IPS-20b (cell line): ENCODE measurements around the gene PRRT1.
A peak's percentile ranks its signal among the peaks of the same experiment; 100 is the strongest.
"Not testable (repeated sequence)": the region's sequence is repeated elsewhere in the genome, so short reads cannot be mapped to it uniquely, and the experiment has no call there.

Experiments
- H3K27ac ChIP-seq: one replicate; pipeline ENCODE4 v1.5.1; 2013; ENCODE audit warnings: low read length
- H3K27me3 ChIP-seq: 2 replicates; pipeline ENCODE4 v1.6.1; 2013; ENCODE audit warnings: mild to moderate bottlenecking, low read length, inconsistent platforms; ENCODE audit not compliant: insufficient read depth
- H3K36me3 ChIP-seq: 2 replicates; pipeline ENCODE4 v1.6.1; 2013; ENCODE audit warnings: low read depth, mild to moderate bottlenecking, inconsistent platforms, low read length, moderate library complexity; ENCODE audit not compliant: insufficient read depth
- H3K4me1 ChIP-seq: 2 replicates; pipeline ENCODE4 v1.6.1; 2013; ENCODE audit warnings: mild to moderate bottlenecking, control low read depth, inconsistent platforms, low read length, moderate library complexity; ENCODE audit not compliant: insufficient read depth
- H3K4me3 ChIP-seq: 2 replicates; pipeline ENCODE4 v1.5.1; 2013; ENCODE audit warnings: mild to moderate bottlenecking, low read length, inconsistent platforms
- H3K9ac ChIP-seq: 2 replicates; pipeline ENCODE4 v1.6.1; 2013; ENCODE audit warnings: low read depth, mild to moderate bottlenecking, inconsistent platforms, low read length, moderate library complexity
- H3K9me3 ChIP-seq: 2 replicates; pipeline ENCODE4 v1.6.1; 2013; ENCODE audit warnings: mild to moderate bottlenecking, low read depth, low read length, inconsistent platforms; ENCODE audit not compliant: insufficient read depth

PRRT1 gene

DNA sequence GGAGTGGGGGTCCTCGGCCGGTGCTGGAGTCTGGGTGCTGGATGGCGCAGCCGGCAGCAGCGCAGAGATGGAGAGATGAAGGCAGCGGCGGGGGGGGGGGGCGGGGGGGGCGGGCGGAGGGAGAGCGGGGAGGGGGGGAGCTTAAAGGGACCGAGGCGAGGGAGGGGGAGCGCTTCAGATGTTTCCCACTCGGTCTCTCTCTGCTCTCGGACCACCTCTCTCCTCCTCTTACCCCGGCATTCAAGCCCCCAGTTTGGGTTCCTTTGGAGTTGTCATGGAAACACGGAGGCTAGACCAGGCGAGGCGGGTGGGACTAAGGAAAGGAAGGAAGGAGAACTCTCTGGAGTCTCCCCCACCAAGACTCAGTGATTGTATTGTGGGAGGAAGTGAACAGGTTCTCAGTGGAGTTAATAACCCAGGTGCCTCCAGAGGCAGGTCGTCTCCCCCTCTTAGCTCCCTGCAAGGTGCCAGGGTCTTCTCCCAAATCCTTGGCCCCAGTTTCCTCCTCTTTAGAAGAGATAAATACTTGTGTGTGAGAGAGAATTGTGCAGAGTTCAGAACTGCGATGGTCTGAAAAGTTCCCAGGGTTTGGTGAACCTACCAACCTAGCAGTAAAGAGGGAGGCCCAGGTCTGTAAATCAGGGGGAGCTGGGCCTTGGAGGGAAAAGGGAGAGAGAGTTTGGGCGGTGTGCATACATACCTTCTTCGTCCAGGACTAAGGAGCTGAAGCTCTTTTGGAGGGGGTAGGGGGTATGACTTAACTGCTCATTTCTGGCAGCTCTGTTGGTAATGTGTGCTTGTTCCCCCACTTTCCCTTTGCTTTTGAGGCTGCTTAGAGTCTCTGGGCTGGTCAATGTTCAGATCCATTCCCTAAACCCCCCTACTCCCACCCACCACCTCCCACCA is at the start of gene PRRT1:
Gene PRRT1, minus strand, starts transcription at position 77 of the 906 bp plus-strand sequence. CDS start 112 bp downstream, outside the sequence.
- H3K36me3 ChIP-seq: peaks cover 14% of the 10 kb centered on the region
- H3K27me3 ChIP-seq: peaks cover 35% of the 10 kb centered on the region
- peak within 1 kb of the TSS; percentile 92; the same call in 1 of the 2 replicates for H3K9ac ChIP-seq
- peaks cover 18% of the 10 kb centered on the region for H3K4me1 ChIP-seq
- H3K9me3 ChIP-seq: no peaks in the 10 kb centered on the region
- no peak within 1 kb of the TSS for H3K27ac ChIP-seq
- H3K4me3 ChIP-seq: peak within 1 kb of the TSS; percentile 94

DNA sequence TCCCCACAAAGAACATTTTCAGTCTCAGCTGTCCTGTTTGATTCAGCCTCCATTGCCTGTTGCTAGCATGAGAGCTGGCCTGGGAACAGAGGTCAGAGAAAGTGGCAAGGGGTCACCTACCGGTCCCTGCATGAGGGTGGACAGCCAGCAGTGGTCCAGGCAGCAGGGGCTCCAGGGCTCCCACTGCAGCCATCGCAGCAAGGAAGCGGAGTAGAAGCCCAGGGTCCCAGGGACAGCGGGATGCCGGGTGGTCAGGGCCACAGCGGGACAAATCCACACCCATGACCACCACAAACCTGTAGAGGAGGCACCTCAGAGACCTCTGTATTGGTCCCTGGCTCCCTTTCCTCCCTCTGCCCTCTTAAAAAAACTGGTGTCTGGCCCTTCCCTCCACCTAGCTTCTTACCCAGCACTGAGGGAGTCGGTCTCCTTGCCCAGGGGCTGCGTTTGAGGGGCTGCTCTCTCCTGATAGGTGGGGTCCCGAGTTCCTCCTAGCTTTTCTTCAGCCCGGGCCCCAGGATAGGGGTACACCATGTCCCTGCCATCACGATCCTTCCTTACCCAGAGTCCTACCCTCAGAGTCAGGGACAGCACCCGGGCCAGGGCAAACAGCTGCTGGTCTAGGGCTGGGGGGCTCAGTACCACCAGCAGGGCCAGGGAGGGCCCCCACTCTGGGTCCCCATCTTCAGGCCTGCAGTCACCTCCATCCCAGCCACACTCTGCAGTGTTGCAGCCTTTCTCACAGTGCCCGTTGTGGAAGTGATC is 49.2 kb upstream of the PRRT1 start:
- H3K4me1 ChIP-seq: peaks cover 5% of the 10 kb centered on the region; the same call in 1 of the 2 replicates
- no peak overlapping the region for H3K27ac ChIP-seq
- H3K27me3 ChIP-seq: peaks cover 7% of the 10 kb centered on the region; the same call in 1 of the 2 replicates
- H3K4me3 ChIP-seq: no peak overlapping the region
- no peaks in the 10 kb centered on the region for H3K9me3 ChIP-seq
- H3K9ac ChIP-seq: no peak overlapping the region
- no peaks in the 10 kb centered on the region for H3K36me3 ChIP-seq

DNA sequence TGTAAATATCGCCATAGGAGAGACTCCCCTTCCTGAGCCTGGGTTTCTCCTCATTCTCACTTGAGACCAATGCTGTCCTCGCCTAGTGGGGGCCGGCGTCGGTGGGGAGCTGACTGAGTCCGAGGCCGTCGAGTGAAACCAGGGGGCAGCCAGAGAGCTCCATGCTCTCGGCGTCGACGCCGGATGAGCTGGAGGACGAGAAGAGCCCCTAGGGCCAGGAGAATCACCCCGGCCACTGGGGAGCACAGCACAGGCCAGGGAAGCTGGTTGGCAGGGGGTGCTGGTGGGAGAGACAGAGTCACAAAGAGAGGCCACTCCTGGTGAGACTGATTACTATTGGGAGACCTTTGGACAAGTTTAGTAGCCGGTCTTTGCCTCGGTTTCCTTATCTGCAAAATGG is 47.1 kb upstream of the PRRT1 start:
- Histone ChIP-seq H3K27ac (no peak overlapping the region), H3K36me3 (no peaks in the 10 kb centered on the region), H3K4me3 (no peak overlapping the region), H3K9me3 (no peaks in the 10 kb centered on the region), H3K9ac (no peak overlapping the region), H3K27me3 (no peaks in the 10 kb centered on the region), H3K4me1 (peaks cover 12% of the 10 kb centered on the region; the same call in 1 of the 2 replicates)

DNA sequence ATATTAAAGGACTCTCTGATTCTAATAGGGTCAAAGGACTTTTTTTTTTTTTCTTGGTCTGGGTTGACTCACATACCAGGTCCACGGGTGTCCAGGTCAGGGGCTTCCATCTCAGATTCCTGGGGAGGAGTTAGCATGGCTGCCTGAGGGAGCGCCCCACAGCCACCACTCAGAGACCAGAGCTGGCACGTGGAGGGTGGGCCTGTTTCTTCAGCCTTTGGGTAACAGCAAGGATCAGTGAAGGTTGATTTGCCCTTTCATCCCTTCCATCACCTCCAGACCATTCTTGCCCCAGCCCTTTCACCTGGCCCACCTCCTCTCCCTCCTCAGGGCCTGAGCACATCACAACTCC is 46.6 kb upstream of the PRRT1 start:
- H3K36me3 ChIP-seq: no peaks in the 10 kb centered on the region

DNA sequence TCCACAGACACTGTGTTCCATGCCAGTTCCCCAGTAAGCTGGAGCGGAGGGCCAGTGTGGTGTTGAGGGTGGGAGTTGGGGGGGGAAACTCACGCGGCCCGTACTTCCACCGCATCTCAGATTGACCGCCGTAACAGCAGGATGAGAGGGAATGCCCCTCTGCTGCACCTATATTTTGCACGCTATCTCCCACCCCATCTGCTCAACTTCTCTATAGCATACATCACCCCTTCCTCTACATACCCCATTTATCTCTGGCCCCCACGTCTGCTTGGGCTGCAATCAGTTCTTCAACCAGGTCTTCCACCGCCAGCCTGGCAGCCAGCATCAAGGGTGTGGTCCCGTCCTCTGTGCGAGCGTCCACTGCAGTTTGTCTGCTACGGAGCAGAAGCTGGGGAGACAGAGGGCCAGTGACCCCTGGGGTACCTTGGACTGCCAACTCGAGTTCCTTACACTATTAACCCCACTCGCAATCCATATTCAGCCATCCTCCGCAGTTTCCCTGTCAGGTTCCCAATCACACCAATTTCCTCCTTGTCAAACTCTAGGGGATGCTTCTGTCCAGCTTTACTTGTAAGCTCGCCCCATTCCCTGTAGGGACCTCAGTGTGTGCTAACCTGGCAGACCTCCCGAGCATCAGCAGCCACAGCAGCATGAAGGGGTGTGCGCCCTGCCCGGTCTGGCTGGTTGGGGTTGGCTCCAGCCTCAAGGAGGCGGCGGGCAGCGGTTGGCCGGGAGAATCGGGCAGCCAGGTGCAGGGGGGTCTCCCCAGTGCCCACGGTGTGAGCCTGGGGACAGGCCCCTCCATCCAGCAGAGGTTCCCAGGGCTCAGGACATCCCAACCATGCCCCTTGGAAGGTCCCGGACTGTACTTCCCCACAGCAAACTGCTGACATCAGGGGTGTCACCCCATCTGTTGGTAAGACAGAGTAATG is 45.2 kb upstream of the PRRT1 start:
- H3K4me3 ChIP-seq: peak overlapping the region; percentile 99
- H3K27ac ChIP-seq: peak overlapping the region; percentile 100
- peaks cover 17% of the 10 kb centered on the region; the same call in 1 of the 2 replicates for H3K4me1 ChIP-seq
- no peaks in the 10 kb centered on the region for H3K36me3 ChIP-seq
- H3K27me3 ChIP-seq: no peaks in the 10 kb centered on the region
- H3K9me3 ChIP-seq: no peaks in the 10 kb centered on the region
- H3K9ac ChIP-seq: peak overlapping the region; percentile 100

More for the DNA sequence above, 46.6 kb upstream of the PRRT1 start:
- Histone ChIP-seq H3K27me3 (no peaks in the 10 kb centered on the region), H3K27ac (no peak overlapping the region), H3K9me3 (no peaks in the 10 kb centered on the region), H3K4me1 (peaks cover 12% of the 10 kb centered on the region; the same call in 1 of the 2 replicates), H3K4me3 (no peak overlapping the region), H3K9ac (no peak overlapping the region)

DNA sequence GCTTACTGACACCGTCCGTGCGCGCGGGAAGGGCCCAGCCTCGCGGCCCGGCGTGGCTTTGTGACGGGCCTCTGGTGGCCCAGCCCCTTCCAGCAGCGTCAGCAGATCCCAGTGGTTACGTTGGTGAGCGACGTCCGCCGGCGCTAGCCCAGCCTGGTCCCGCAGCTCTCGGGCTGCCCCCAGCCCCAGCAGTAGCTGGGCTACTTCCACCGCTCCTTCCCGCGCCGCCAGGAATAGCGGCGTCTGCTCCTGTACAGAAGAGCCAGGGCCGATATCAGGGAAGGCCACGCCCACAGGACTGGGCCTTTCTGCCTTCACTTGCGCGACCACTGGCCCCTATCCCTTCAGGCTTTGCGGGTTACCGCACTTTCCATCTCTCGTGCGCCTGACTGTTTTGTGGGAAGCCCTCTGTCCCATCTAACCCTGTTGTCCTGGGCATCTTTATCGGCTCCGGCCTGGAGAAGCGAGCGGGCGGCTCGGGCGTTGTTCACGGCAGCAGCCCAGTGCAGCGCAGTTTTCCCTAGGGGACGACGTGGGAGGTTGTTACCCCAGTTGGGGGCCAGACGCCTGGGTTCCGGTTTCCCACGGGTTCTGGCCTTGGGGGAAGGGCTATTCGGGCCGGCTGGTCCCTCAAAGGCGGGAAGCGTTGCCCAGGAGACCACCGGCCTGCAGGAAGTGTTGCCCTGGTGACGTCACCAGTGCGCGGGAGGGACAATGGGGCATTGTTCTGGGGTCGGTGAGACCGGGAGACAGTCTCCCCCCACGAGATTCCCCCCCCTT is 44.4 kb upstream of the PRRT1 start:
- peaks cover 20% of the 10 kb centered on the region; the same call in 1 of the 2 replicates for H3K4me1 ChIP-seq
- H3K36me3 ChIP-seq: no peaks in the 10 kb centered on the region
- H3K9ac ChIP-seq: peak overlapping the region; percentile 100
- H3K27me3 ChIP-seq: no peaks in the 10 kb centered on the region
- H3K9me3 ChIP-seq: no peaks in the 10 kb centered on the region
- peak overlapping the region; percentile 99 for H3K4me3 ChIP-seq
- peak overlapping the region; percentile 100 for H3K27ac ChIP-seq

DNA sequence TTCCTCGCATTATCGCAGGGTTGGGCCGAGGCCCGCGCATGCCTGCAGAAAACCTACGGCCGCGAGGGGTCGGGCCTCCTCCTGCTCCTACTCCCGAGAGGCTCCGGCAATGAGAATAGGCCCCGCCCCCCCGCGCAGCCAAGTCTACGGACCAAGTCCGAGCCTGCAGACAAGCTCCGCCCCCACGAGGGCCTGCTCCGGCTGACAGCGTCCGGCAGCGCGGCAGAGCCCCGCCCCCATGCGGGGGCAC is 43.8 kb upstream of the PRRT1 start:
- Histone ChIP-seq H3K9me3 (no peaks in the 10 kb centered on the region), H3K27ac (no peak overlapping the region), H3K4me3 (peak overlapping the region; percentile 99; the same call in 1 of the 2 replicates), H3K9ac (peak overlapping the region; percentile 100; the same call in 1 of the 2 replicates), H3K27me3 (no peaks in the 10 kb centered on the region), H3K36me3 (no peaks in the 10 kb centered on the region), H3K4me1 (peaks cover 24% of the 10 kb centered on the region; the same call in 1 of the 2 replicates)

DNA sequence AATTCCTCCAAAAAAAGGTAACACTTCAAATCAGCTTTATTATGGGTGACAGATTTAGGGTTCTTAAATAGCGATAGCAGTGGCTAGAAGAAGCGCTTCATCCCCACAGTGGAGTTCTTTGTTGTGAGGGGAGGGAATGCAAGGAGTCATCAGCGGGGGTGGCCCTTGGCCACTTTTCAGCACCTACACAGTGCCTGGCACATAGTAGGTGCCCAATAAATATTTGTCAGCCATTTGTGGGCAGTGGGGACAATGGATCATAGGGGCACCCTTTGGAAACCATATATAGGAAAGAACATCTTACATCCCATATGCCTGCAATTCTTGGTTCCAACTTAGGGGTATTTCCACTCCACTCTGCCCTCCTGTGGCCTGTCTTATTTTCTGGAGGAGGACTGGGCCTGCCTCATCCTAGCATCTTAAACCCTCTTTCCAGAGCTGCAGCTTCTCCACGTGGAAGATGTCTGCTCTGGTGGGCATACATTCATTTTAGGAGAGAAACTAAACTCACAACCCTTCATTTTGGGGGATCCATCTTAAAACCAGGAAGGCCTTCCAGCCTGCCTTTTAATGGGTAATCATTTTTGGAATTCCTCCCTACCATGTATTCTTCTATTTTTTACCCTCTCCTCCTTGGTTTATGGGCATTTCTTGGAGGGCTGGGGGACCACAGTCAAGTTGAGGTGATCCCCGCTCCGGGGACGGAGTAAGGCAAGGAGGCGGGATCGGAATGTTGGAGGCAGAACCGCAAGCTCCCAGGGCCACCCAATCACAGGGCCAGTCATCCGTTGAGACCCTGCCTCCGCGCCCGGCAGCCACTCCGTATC is 43.3 kb upstream of the PRRT1 start:
- Histone ChIP-seq H3K4me3 (peak overlapping the region; percentile 83), H3K9ac (peak overlapping the region; percentile 96; the same call in 1 of the 2 replicates), H3K27ac (peak overlapping the region; percentile 95), H3K9me3 (no peaks in the 10 kb centered on the region), H3K27me3 (no peaks in the 10 kb centered on the region), H3K36me3 (no peaks in the 10 kb centered on the region), H3K4me1 (peaks cover 24% of the 10 kb centered on the region; the same call in 1 of the 2 replicates)

DNA sequence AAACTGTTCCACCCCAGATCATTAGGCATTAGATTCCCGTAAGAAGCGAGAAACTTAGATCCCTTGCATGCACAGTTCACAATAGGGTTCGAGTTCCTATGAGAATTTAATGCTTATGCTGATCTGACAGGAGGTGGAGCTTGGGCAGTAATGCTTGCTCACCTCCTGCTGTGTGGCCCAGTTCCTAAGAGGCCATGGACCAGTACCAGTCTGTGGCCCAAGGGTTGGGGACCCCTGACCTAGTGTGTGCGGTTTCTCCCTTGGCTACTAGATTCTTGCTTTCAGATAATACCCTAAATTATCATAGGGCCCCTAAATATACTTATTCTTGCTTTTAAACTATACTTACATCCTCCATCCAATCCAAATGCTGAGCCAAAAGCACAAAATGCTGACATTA is 42.6 kb upstream of the PRRT1 start:
- Histone ChIP-seq H3K36me3 (no peaks in the 10 kb centered on the region), H3K4me1 (peaks cover 24% of the 10 kb centered on the region; the same call in 1 of the 2 replicates), H3K9me3 (no peaks in the 10 kb centered on the region), H3K9ac (peak overlapping the region; percentile 96; the same call in 1 of the 2 replicates), H3K4me3 (peak overlapping the region; percentile 83; the same call in 1 of the 2 replicates), H3K27me3 (no peaks in the 10 kb centered on the region), H3K27ac (no peak overlapping the region)

DNA sequence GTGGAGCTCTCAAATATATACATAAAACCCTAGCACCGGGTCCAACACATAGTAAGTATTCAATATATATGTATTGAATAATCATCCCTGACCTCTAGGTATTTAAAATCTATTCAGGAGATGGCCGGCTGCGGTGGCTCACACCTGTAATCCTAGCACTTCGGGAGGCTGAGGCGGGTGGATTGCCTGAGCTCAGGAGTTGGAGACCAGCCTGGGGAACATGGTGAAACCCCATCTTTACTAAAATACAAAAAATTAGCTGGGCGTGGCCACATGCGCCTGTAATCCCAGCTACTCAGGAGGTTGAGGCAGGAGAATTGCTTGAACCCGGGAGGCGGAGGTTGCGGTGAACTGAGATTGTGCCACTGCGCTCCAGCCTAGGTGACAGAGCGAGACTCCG is 41.4 kb upstream of the PRRT1 start:
- not testable (repeated sequence) for H3K27ac ChIP-seq, H3K9me3 ChIP-seq, H3K36me3 ChIP-seq, H3K27me3 ChIP-seq
- H3K4me3 ChIP-seq: peak overlapping the region; percentile 10; the same call in 1 of the 2 replicates
- H3K4me1 ChIP-seq: peaks cover 28% of the 10 kb centered on the region; the same call in 1 of the 2 replicates
- H3K9ac ChIP-seq: peak overlapping the region; percentile 29; the same call in 1 of the 2 replicates
